ENCODE measurements around the gene CCDC134. TPM values are rescaled to one million over a fixed set of nuclear protein-coding genes. Genes with fewer than 3 reads are reported as not detected.

Gene CCDC134
- total RNA-seq, 4 donors from 2014 or later = 3.8 to 8.9 (median 5.4) TPM

DNA sequence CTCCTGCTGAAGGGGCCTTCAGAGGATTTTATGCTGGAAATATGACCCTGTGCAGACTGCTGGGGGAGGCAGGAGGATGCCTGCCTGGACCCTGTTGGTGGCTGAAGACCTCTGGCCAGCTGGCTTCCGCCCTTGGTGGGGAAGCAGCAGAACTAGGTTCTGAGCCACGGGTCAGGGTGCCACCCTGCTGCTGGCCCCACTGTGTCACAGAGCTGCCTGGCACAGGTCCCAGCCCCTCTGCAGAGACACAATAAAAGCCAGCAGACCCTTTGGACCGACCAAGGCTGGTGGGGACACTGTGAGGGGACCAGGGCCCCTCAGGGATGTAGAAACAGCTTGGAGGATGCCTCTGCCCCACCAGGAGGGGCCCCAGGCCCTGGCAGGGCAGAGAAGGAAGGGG, 25.5 kb downstream of the CCDC134 start:
- no CpG with 5 or more reads among the region's 3 CpGs for WGBS, 2 donors (ENCODE audit: low coverage in 1 of 2)
- Histone ChIP-seq H3K4me3 (no peak overlapping the region), H3K27me3 (no peaks in the 10 kb centered on the region), H3K9me3 (no peaks in the 10 kb centered on the region), H3K36me3 (peaks cover 0 to 11% of the 10 kb centered on the region in 2 donors), H3K27ac (peak overlapping the region in 2 of 4 donors; percentile 24 to 46), H3K4me1 (peaks cover 0 to 21% (median 3%) of the 10 kb centered on the region in 3 donors)
- ATAC-seq = no peak
- TF ChIP-seq POLR2AphosphoS5 (IDR thresholded peaks at IDR 0.05) = no peak
- TF ChIP-seq POLR2A (IDR thresholded peaks at IDR 0.05) = no peak
- no peak for TF ChIP-seq CTCF (IDR thresholded peaks at IDR 0.05)
- no peak for TF ChIP-seq EP300 (IDR thresholded peaks at IDR 0.05)

DNA sequence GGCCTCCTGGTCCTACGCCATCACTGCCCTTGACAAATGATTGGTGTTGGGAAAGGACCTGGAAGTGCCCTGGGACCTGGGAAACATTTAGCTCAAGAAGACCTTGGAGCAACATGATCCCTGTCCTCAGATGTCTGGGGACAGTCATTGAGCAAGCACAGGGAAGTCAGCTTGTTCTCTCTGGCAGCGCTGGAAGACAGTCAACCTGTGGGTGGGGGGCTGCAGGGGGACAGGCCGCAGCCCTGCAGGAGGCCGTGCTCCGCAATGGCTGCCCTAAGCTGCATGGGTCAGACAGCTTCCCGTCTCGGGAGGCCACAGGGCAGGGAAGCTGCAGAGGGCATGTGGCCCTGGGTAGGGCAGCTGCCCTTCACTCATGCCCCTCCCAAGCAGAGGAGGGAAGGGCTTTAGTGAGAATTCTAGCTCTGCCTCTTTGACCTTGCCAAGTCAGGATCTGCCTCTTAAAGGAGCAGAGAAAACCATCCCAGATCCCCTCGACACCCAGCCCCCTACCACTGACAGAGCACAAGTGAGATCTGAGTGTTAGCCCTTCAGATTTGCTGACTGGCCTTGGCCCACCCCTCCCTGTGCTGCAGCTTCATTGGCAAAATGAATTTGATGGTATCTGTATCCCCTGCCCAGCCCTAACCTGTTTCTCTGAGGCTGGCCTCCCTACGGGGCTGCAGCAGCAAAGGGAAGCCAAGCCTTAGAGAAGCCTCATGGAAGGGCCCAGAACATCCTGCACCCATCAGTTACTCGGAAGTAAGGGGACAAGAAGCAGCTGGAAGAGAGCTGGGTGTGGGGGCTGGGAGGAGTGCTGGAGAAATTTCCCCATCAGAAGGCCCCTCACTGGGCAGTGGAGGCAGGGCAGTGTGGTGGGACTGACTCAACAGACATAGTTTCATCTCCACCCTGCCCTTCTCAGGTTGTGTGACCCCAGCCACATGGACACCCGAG, 26.2 kb downstream of the CCDC134 start:
- H3K27ac ChIP-seq = peak overlapping the region in 2 of 4 donors; percentile 24 to 46
- H3K4me1 ChIP-seq = peaks cover 0 to 27% (median 3%) of the 10 kb centered on the region in 3 donors
- no peaks in the 10 kb centered on the region for H3K27me3 ChIP-seq
- TF ChIP-seq EP300 (IDR thresholded peaks at IDR 0.05) (no peak), CTCF (IDR thresholded peaks at IDR 0.05) (no peak), POLR2A (IDR thresholded peaks at IDR 0.05) (no peak), POLR2AphosphoS5 (IDR thresholded peaks at IDR 0.05) (no peak)
- whole genome bisulfite sequencing, 2 donors (ENCODE audit: low coverage in 1 of 2) = 67 to 78% methylated on average over 1 to 4 of the region's 11 CpGs
- no peak overlapping the region for H3K4me3 ChIP-seq
- no peak for ATAC-seq
- H3K9me3 ChIP-seq = no peaks in the 10 kb centered on the region
- peaks cover 0 to 11% of the 10 kb centered on the region in 2 donors for H3K36me3 ChIP-seq

GRCh38 chr22:41827671-41828070, 27.2 kb downstream of the CCDC134 start:
- no peak for ATAC-seq
- H3K36me3 ChIP-seq = peaks cover 0 to 11% of the 10 kb centered on the region in 2 donors
- no peak overlapping the region for H3K27ac ChIP-seq
- H3K27me3 ChIP-seq = no peaks in the 10 kb centered on the region
- H3K4me3 ChIP-seq = no peak overlapping the region
- 87 to 90% methylated on average over 2 to 4 of the region's 6 CpGs for WGBS, 2 donors (ENCODE audit: low coverage in 1 of 2)
- H3K9me3 ChIP-seq = no peaks in the 10 kb centered on the region
- H3K4me1 ChIP-seq = peaks cover 0 to 34% (median 3%) of the 10 kb centered on the region in 3 donors
- TF ChIP-seq CTCF (IDR thresholded peaks at IDR 0.05) = no peak
- TF ChIP-seq POLR2A (IDR thresholded peaks at IDR 0.05) = no peak
- TF ChIP-seq EP300 (IDR thresholded peaks at IDR 0.05) = no peak
- TF ChIP-seq POLR2AphosphoS5 (IDR thresholded peaks at IDR 0.05) = no peak

DNA sequence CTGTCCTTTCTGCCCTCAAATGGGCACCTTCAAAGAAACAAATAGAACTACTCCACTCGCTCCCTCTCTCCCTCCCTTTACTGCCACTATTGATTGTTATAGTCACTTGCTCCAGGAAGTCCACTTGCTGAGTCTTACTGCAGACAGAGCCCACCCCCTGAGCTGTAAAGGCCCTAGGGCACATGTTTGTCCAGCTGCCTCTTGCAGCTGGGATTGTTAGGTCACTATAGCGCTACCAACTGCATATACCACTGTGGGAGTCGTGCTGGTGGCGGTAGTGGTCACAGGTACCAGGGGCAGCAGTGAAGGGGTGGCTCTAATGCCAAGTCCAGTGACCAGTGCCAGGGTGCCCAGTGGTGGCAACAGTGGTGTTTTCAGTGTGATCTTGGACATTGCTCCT, 28.0 kb downstream of the CCDC134 start:
- no peak for TF ChIP-seq POLR2A (IDR thresholded peaks at IDR 0.05)
- TF ChIP-seq EP300 (IDR thresholded peaks at IDR 0.05) = no peak
- no peak for TF ChIP-seq CTCF (IDR thresholded peaks at IDR 0.05)
- no peak for TF ChIP-seq POLR2AphosphoS5 (IDR thresholded peaks at IDR 0.05)
- H3K4me1 ChIP-seq = peaks cover 0 to 34% (median 3%) of the 10 kb centered on the region in 3 donors
- no peak overlapping the region for H3K4me3 ChIP-seq
- ATAC-seq = no peak
- no peaks in the 10 kb centered on the region for H3K9me3 ChIP-seq
- peaks cover 0 to 11% of the 10 kb centered on the region in 2 donors for H3K36me3 ChIP-seq
- H3K27me3 ChIP-seq = no peaks in the 10 kb centered on the region
- no peak overlapping the region for H3K27ac ChIP-seq
- WGBS, 2 donors (ENCODE audit: low coverage in 1 of 2) = 88% methylated on average over 1 of the region's 4 CpGs; no CpG with 5 or more reads in 1 of the 2 donors
